OCI-LY7 (cell line): Measurements from ENCODE around the gene SLC4A11. TPM values are rescaled to one million over a fixed set of nuclear protein-coding genes. Genes with fewer than 3 reads are reported as not detected.

Experiments
- BruUV-seq: library from RNA; stranded (reverse); fragments of 400-500 nt; replicated peaks from 2 replicates; lab custom pipeline; 2021; lab: Mats Ljungman, UMichigan
- CTCF ChIA-PET: fragments of 300-600 bp; sonication (Branson Sonifier 250); formaldehyde crosslinking; loops from one replicate; lab custom pipeline; 2022; ENCODE audit warnings: antibody characterized with exemption; ENCODE audit not compliant: unreplicated experiment; lab: Charles Lee
- POLR2A ChIA-PET: fragments of 300-600 bp; sonication (Branson Sonifier 250); formaldehyde crosslinking; loops from one replicate; lab custom pipeline; 2022; ENCODE audit warnings: antibody characterized with exemption; lab: Charles Lee
- DNase-seq: peaks from one replicate; pipeline ENCODE4 v3.0.0-alpha.2; 2015; ENCODE audit warnings: low spot score
- H2AFZ ChIP-seq: fragments of 200-600 bp; sonication (generic), shearing (Covaris generic); 2 replicates; pipeline ENCODE4 v1.6.1; 2014; ENCODE audit warnings: mild to moderate bottlenecking, antibody characterized with exemption, low read length, moderate library complexity
- H3K27ac ChIP-seq: fragments of 200-600 bp; sonication (generic); 2 replicates; pipeline ENCODE4 v1.5.1; 2014; ENCODE audit warnings: mixed run types, low read depth, mild to moderate bottlenecking, moderate library complexity, low read length, inconsistent platforms; ENCODE audit not compliant: poor library complexity, severe bottlenecking
- H3K36me3 ChIP-seq: fragments of 200-600 bp; sonication (generic); 2 replicates; pipeline ENCODE4 v1.6.1; 2014; ENCODE audit warnings: mild to moderate bottlenecking, antibody characterized with exemption, low read length, moderate library complexity, mixed read lengths; ENCODE audit not compliant: insufficient read depth
- H3K4me1 ChIP-seq: fragments of 200-600 bp; sonication (generic); 2 replicates; pipeline ENCODE4 v1.5.1; 2014; ENCODE audit warnings: mild to moderate bottlenecking, low read length; ENCODE audit not compliant: insufficient read depth, poor library complexity, severe bottlenecking
- H3K4me2 ChIP-seq: fragments of 200-600 bp; sonication (generic); 2 replicates; pipeline ENCODE4 v1.6.1; 2014; ENCODE audit warnings: mild to moderate bottlenecking, low read length
- H3K4me3 ChIP-seq: fragments of 200-600 bp; sonication (generic); 2 replicates; pipeline ENCODE4 v1.5.1; 2014; ENCODE audit warnings: mild to moderate bottlenecking, low read depth, low read length; ENCODE audit not compliant: poor library complexity, severe bottlenecking
- H3K79me2 ChIP-seq: fragments of 200-600 bp; sonication (generic); 2 replicates; pipeline ENCODE4 v1.6.1; 2016; ENCODE audit warnings: low read depth, mild to moderate bottlenecking, low read length, moderate library complexity, mixed read lengths; ENCODE audit not compliant: insufficient read depth
- H3K9me2 ChIP-seq: fragments of 200-600 bp; sonication (generic); 2 replicates; pipeline ENCODE4 v1.6.1; 2016; ENCODE audit warnings: mild to moderate bottlenecking, low read length, mixed read lengths; ENCODE audit not compliant: insufficient read depth
- H3K9me3 ChIP-seq: fragments of 200-600 bp; sonication (generic); 2 replicates; pipeline ENCODE4 v1.6.1; 2014; ENCODE audit warnings: mild to moderate bottlenecking, mixed run types, low read length, mixed read lengths
- H4K20me1 ChIP-seq: fragments of 200-600 bp; sonication (generic); 2 replicates; pipeline ENCODE4 v1.6.1; 2014; ENCODE audit warnings: mild to moderate bottlenecking, antibody characterized with exemption, low read length, moderate library complexity, mixed read lengths; ENCODE audit not compliant: insufficient read depth
- EZH2phosphoT487 ChIP-seq: fragments of 200-600 bp; sonication (generic); IDR thresholded peaks from 2 replicates; pipeline ENCODE4 v1.6.1; 2018; ENCODE audit warnings: low read depth, borderline replicate concordance, mild to moderate bottlenecking, mixed run types, antibody characterized with exemption, low read length, moderate library complexity, mixed read lengths
- intact Hi-C: fragments of 100-400 bp; cut with micrococcal nuclease; formaldehyde crosslinking; loops from one replicate; pipeline ENCODE4 v1.10.0; 2022; ENCODE audit not compliant: unreplicated experiment
- total RNA-seq, 2 experiments: library from RNA; depleted of rRNA in 1 of 2; stranded (reverse); fragments of >200 nt in 1 of 2; shearing (Covaris generic) in 1 of 2; gene quantifications; 2 replicates each; pipeline ENCODE4 v1.2.3, GENCODE V29; 2014 to 2022
- TF ChIP-seq, protein P1 (sequence below): fragments of 200-600 bp; sonication (generic); conservative IDR thresholded peaks from 2 replicates; pipeline ENCODE4 v1.5.1; 2014; ENCODE audit warnings: mild to moderate bottlenecking, antibody characterized with exemption, low read length, moderate library complexity, mixed read lengths

SLC4A11 gene
- total RNA-seq, 2 experiments from 2014 or later: 4.4 to 26.9 TPM

DNA sequence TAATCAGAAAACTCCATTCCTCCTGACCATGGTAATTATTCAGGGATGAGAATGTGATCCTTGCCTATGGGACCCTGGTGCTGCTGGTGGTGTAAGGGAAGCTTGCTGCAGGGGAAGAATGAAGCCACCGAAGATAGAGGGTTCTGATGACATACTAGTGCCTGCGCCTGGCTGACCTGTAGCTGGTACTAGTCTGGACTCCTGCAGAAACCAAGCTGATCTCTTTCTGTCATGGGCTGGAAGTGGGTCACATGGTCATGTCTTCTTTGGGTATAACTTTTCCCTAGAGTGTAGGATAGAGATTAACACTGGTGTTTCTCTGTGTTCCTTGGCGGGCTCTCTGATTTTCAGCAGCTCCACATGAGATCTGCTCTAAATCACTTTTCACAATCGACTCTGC is 8.6 kb upstream of the SLC4A11 start:
- no peak overlapping the region for H3K4me2 ChIP-seq
- TF ChIP-seq, protein P1, sequence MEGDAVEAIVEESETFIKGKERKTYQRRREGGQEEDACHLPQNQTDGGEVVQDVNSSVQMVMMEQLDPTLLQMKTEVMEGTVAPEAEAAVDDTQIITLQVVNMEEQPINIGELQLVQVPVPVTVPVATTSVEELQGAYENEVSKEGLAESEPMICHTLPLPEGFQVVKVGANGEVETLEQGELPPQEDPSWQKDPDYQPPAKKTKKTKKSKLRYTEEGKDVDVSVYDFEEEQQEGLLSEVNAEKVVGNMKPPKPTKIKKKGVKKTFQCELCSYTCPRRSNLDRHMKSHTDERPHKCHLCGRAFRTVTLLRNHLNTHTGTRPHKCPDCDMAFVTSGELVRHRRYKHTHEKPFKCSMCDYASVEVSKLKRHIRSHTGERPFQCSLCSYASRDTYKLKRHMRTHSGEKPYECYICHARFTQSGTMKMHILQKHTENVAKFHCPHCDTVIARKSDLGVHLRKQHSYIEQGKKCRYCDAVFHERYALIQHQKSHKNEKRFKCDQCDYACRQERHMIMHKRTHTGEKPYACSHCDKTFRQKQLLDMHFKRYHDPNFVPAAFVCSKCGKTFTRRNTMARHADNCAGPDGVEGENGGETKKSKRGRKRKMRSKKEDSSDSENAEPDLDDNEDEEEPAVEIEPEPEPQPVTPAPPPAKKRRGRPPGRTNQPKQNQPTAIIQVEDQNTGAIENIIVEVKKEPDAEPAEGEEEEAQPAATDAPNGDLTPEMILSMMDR: no peak
- TF ChIP-seq EZH2phosphoT487: no peak
- no peak for DNase-seq
- H3K36me3 ChIP-seq: no peaks in the 10 kb centered on the region
- no peak overlapping the region for H2AFZ ChIP-seq
- no peaks in the 10 kb centered on the region for H3K4me1 ChIP-seq
- BruUV-seq: no TSS peak
- no peaks in the 10 kb centered on the region for H3K79me2 ChIP-seq
- intact Hi-C loops: no loop called here
- ChIA-PET POLR2A (interaction anchor here (0.7 to 0.9 kb wide), 3 partner anchors 16 to 332 kb away, joined by 3 to 4 read pairs (median 3); no protein-coding TSS in a partner anchor), CTCF (no interaction called here)
- no peaks in the 10 kb centered on the region for H3K9me2 ChIP-seq
- H3K27ac ChIP-seq: no peak overlapping the region
- H3K9me3 ChIP-seq: no peaks in the 10 kb centered on the region
- no peak overlapping the region for H3K4me3 ChIP-seq
- H4K20me1 ChIP-seq: no peaks in the 10 kb centered on the region; the same call in 1 of the 2 replicates

DNA sequence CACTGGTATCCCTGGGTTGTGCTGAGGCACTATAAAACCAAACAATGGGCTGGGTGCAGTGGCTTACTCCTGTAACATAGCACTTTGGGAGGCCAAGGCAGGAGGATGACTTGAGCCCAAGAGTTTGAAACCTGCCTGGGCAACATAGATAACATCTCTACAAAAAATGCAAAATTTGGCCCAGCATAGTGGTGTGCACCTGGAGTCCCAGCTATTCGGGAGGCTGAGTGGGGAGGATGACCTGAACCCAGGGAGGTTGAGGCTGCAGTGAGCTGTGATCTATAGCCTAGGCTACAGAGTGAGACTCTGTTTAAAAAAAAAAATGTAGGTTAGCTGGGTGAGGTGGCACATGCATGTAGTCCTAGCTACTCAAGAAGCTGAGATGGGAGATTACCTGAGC is 7.7 kb upstream of the SLC4A11 start:
- POLR2A ChIA-PET: interaction anchor here (0.5 to 1.2 kb wide), 7 partner anchors 31 to 577 kb away, joined by 3 to 5 read pairs (median 3); no protein-coding TSS in a partner anchor

DNA sequence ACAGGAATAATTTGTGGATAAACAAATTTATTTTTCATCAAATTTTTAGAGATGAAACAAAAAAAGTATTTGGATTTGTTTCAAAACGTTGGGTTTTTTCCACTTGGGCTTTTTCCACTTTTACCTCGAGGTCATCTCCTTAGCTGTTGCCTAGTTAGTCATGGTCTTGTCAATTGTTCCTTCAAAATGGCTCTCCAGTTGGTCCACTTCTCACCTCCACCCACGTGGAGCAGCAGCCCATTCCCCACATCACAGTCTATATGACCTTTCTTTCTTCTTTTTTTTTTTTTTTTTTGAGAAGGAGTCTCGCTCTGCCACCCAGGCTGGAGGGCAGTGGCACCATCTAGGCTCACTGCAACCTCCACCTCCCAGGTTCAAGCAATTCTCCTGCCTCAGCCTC is 6.7 kb upstream of the SLC4A11 start:
- Histone ChIP-seq H3K79me2 (no peaks in the 10 kb centered on the region), H2AFZ (no peak overlapping the region), H3K9me2 (no peaks in the 10 kb centered on the region), H3K9me3 (no peaks in the 10 kb centered on the region), H3K4me1 (no peaks in the 10 kb centered on the region), H3K4me2 (no peak overlapping the region), H3K36me3 (no peaks in the 10 kb centered on the region), H3K4me3 (no peak overlapping the region), H4K20me1 (no peaks in the 10 kb centered on the region; the same call in 1 of the 2 replicates), H3K27ac (no peak overlapping the region)
- ChIA-PET POLR2A (interaction anchor here (0.5 to 1.2 kb wide), 5 partner anchors 49 to 306 kb away, joined by 3 to 7 read pairs (median 5); no protein-coding TSS in a partner anchor), CTCF (no interaction called here)
- intact Hi-C loops: no loop called here
- no TSS peak for BruUV-seq
- DNase-seq: no peak
- no peak for TF ChIP-seq EZH2phosphoT487
- TF ChIP-seq, protein P1: no peak

More for the DNA sequence above, 7.7 kb upstream of the SLC4A11 start:
- H3K9me3 ChIP-seq: no peaks in the 10 kb centered on the region
- no peak for DNase-seq
- H2AFZ ChIP-seq: no peak overlapping the region
- no peak for TF ChIP-seq EZH2phosphoT487
- TF ChIP-seq, protein P1: no peak
- no TSS peak for BruUV-seq
- H3K27ac ChIP-seq: no peak overlapping the region
- no peaks in the 10 kb centered on the region for H3K4me1 ChIP-seq
- no peaks in the 10 kb centered on the region for H3K79me2 ChIP-seq
- CTCF ChIA-PET: no interaction called here
- H4K20me1 ChIP-seq: no peaks in the 10 kb centered on the region; the same call in 1 of the 2 replicates
- intact Hi-C loops: no loop called here
- no peaks in the 10 kb centered on the region for H3K9me2 ChIP-seq
- H3K4me3 ChIP-seq: no peak overlapping the region
- no peaks in the 10 kb centered on the region for H3K36me3 ChIP-seq
- no peak overlapping the region for H3K4me2 ChIP-seq
